ENCODE data around the gene EED.
A peak's percentile ranks its signal among the peaks of the same experiment; 100 is the strongest.

EED gene

GRCh38 chr11:86204356-86204755, 40.2 kb upstream of the EED start:
- no peak for TF ChIP-seq ZBTB7A (IDR thresholded peaks at IDR 0.05; ENCODE audit: low read depth)
- TF ChIP-seq, protein P1, sequence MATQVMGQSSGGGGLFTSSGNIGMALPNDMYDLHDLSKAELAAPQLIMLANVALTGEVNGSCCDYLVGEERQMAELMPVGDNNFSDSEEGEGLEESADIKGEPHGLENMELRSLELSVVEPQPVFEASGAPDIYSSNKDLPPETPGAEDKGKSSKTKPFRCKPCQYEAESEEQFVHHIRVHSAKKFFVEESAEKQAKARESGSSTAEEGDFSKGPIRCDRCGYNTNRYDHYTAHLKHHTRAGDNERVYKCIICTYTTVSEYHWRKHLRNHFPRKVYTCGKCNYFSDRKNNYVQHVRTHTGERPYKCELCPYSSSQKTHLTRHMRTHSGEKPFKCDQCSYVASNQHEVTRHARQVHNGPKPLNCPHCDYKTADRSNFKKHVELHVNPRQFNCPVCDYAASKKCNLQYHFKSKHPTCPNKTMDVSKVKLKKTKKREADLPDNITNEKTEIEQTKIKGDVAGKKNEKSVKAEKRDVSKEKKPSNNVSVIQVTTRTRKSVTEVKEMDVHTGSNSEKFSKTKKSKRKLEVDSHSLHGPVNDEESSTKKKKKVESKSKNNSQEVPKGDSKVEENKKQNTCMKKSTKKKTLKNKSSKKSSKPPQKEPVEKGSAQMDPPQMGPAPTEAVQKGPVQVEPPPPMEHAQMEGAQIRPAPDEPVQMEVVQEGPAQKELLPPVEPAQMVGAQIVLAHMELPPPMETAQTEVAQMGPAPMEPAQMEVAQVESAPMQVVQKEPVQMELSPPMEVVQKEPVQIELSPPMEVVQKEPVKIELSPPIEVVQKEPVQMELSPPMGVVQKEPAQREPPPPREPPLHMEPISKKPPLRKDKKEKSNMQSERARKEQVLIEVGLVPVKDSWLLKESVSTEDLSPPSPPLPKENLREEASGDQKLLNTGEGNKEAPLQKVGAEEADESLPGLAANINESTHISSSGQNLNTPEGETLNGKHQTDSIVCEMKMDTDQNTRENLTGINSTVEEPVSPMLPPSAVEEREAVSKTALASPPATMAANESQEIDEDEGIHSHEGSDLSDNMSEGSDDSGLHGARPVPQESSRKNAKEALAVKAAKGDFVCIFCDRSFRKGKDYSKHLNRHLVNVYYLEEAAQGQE (IDR thresholded peaks at IDR 0.05; ENCODE audit: low read depth): no peak
- TF ChIP-seq CREB1 (IDR thresholded peaks at IDR 0.05; ENCODE audit: low read depth): no peak
- TF ChIP-seq FOXM1 (IDR thresholded peaks at IDR 0.05; ENCODE audit: borderline replicate concordance, low read depth): no peak
- TF ChIP-seq CEBPB (IDR thresholded peaks at IDR 0.05): no peak
- no peak for TF ChIP-seq MAX (IDR thresholded peaks at IDR 0.05)
- no peak for TF ChIP-seq EGR1 (IDR thresholded peaks at IDR 0.05)
- TF ChIP-seq USF1 (IDR thresholded peaks at IDR 0.05): no peak
- TF ChIP-seq NFIC (IDR thresholded peaks at IDR 0.05): no peak
- TF ChIP-seq YY1 (IDR thresholded peaks at IDR 0.05; ENCODE audit: low read depth): no peak
- TF ChIP-seq RAD21 (IDR thresholded peaks at IDR 0.05; ENCODE audit: low read depth): no peak
- TF ChIP-seq TEAD4 (IDR thresholded peaks at IDR 0.05): no peak

DNA sequence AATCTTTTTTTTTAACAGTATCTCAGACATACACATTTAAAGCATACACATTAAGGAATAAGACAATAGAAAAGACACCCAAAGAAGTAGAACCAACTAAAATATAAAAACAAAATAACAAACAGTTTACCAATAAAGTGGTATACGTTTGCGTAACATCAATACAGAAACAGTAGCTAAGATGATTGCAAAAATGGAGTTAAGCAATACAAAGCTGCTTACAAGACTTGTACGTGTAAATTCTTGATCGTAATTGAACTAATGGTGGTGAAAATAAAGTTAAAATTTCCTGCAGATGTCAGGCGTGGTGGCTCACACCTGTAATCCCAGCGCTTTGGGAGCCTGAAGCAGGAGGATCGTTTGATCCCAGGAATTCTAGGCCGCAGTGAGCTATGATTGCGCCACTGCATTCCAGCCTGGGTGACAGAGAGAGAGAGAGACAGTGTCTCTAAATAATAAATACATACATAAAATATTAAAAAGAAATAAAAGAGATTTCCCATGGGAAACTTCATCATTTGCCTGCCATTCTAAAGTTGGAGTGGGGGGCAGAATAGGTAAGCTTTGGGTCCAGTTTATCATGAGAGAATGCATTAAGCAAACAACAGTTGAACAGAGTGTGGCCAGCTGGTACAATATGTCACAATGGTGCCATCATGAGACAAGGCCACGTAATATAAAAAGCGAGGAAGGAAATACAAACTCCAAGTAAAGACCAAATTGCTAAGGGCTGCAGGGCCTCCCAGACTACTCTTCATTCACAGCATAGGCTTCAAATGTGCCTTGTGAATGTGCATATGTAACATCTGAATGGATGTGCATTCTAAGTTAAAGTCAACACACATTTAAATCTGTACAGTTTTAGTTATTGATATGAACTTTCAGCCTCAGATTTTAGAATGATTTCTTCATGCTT, 38.9 kb upstream of the EED start:
- TF ChIP-seq FOXM1 (IDR thresholded peaks at IDR 0.05; ENCODE audit: borderline replicate concordance, low read depth): no peak
- TF ChIP-seq RAD21 (IDR thresholded peaks at IDR 0.05; ENCODE audit: low read depth): peak; percentile 13; the same call in 1 of the 2 replicates

GRCh38 chr11:86206337-86206695, 38.2 kb upstream of the EED start:
- TF ChIP-seq USF1 (IDR thresholded peaks at IDR 0.05) (no peak), TAF1 (IDR thresholded peaks at IDR 0.05; ENCODE audit: low read depth) (no peak), YY1 (IDR thresholded peaks at IDR 0.05; ENCODE audit: low read depth) (no peak), CEBPB (IDR thresholded peaks at IDR 0.05) (no peak), FOXM1 (IDR thresholded peaks at IDR 0.05; ENCODE audit: borderline replicate concordance, low read depth) (no peak), MAX (IDR thresholded peaks at IDR 0.05) (no peak), NFIC (IDR thresholded peaks at IDR 0.05) (no peak), TCF12 (IDR thresholded peaks at IDR 0.05; ENCODE audit: low read depth) (no peak), EP300 (IDR thresholded peaks at IDR 0.05; ENCODE audit: borderline replicate concordance) (no peak), EGR1 (IDR thresholded peaks at IDR 0.05) (no peak), RAD21 (IDR thresholded peaks at IDR 0.05; ENCODE audit: low read depth) (no peak), CREB1 (IDR thresholded peaks at IDR 0.05; ENCODE audit: low read depth) (no peak)
- TF ChIP-seq, protein P1 (IDR thresholded peaks at IDR 0.05; ENCODE audit: low read depth): no peak

- TF ChIP-seq MAX (IDR thresholded peaks at IDR 0.05): no peak
These were observed 37.1 kb upstream of the EED start for GRCh38 chr11:86207413-86207812.

- no peak for TF ChIP-seq EP300 (IDR thresholded peaks at IDR 0.05; ENCODE audit: borderline replicate concordance)
- TF ChIP-seq FOXM1 (IDR thresholded peaks at IDR 0.05; ENCODE audit: borderline replicate concordance, low read depth): no peak
- TF ChIP-seq NFIC (IDR thresholded peaks at IDR 0.05): no peak
- TF ChIP-seq TCF12 (IDR thresholded peaks at IDR 0.05; ENCODE audit: low read depth): no peak
These were observed 36.0 kb upstream of the EED start for GRCh38 chr11:86208572-86208971.

DNA sequence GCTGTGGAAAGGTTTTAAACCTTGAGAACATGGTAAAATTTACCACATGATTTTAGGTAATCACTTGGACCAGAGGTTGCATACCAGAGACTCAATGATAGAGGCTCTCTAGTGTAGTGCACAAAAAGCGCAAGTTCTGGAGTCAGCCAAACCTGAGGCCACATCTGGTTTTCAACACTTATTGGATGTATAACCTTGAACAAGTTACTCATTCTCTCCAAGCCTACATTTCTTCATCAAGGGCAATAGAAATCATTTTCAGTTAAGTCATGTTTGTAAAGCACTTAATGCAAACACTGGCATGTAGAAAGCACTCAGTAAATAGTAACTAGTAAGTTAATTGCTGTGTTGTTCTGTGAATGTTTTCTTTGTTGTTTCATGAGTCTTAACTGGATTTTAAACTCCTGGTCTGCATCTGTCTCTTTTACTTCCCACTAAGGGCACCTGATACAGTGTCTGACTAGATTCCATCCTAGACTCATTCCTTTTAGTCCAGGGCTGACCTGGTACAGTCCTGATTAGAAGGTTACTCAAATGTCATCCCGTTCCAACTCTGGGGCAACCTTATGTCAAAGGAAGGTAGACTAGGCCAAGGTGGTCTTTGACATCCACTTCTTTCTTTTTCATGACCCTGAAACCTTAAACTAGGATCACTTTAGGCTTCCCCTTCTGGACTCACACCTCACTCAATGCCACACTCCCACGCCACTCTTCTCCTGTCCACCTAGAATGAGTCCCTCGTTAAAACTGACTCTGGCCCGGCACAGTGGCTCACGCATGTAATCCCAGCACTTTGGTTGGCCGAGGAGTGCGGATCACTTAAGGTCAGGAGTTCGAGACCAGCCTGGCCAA, 34.5 kb upstream of the EED start:
- TF ChIP-seq TAF1 (IDR thresholded peaks at IDR 0.05; ENCODE audit: low read depth): no peak
- TF ChIP-seq EP300 (IDR thresholded peaks at IDR 0.05; ENCODE audit: borderline replicate concordance): no peak
- no peak for TF ChIP-seq EGR1 (IDR thresholded peaks at IDR 0.05)
- TF ChIP-seq TEAD4 (IDR thresholded peaks at IDR 0.05): no peak
- TF ChIP-seq FOXM1 (IDR thresholded peaks at IDR 0.05; ENCODE audit: borderline replicate concordance, low read depth): no peak
- no peak for TF ChIP-seq NFIC (IDR thresholded peaks at IDR 0.05)
- no peak for TF ChIP-seq YY1 (IDR thresholded peaks at IDR 0.05; ENCODE audit: low read depth)
- no peak for TF ChIP-seq ZBTB7A (IDR thresholded peaks at IDR 0.05; ENCODE audit: low read depth)
- TF ChIP-seq USF1 (IDR thresholded peaks at IDR 0.05): no peak
- no peak for TF ChIP-seq TCF12 (IDR thresholded peaks at IDR 0.05; ENCODE audit: low read depth)
- TF ChIP-seq RAD21 (IDR thresholded peaks at IDR 0.05; ENCODE audit: low read depth): no peak
- no peak for TF ChIP-seq MAX (IDR thresholded peaks at IDR 0.05)
- TF ChIP-seq CEBPB (IDR thresholded peaks at IDR 0.05): no peak
- TF ChIP-seq CREB1 (IDR thresholded peaks at IDR 0.05; ENCODE audit: low read depth): no peak
- TF ChIP-seq, protein P1 (IDR thresholded peaks at IDR 0.05; ENCODE audit: low read depth): no peak
